ENCODE data around the gene UBXN7. TPM values are rescaled to one million over a fixed set of nuclear protein-coding genes. Genes with fewer than 3 reads are reported as not detected.

Gene UBXN7
- total and polyA plus RNA-seq, 2 experiments from 2014 or later: 13.9 to 40.2 TPM

DNA sequence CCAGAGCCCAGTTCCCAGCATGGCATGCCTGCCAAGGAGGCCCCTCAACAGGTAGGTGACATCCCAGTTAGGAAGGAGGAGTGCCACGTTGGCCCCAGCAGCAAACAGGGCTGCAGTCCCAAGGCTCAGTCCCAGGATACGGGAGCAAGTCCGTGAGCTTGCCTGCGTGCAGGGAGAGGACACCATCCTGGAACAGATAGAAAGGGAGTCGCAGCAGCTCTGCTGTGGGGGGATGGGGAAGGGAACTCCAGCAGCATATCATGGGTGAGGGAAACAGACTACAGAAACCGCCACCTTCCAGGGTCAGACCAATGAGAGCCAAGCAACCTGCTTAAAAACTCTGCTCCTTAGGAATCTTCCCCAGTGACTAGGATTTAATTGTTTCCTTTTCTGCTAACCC lies 104.8 kb downstream of the UBXN7 start:
- H3K9me3 ChIP-seq (ENCODE audit: low read depth): no peaks in the 10 kb centered on the region
- no peaks in the 10 kb centered on the region for H4K20me1 ChIP-seq (ENCODE audit: insufficient read depth)
- H3K4me2 ChIP-seq (ENCODE audit: unreplicated experiment): no peak overlapping the region
- H3K4me3 ChIP-seq: no peak overlapping the region; the same call in 1 of the 2 replicates
- H3K36me3 ChIP-seq (ENCODE audit: low read depth): no peaks in the 10 kb centered on the region
- H3K79me2 ChIP-seq (ENCODE audit: insufficient read depth): no peaks in the 10 kb centered on the region
- H3K4me1 ChIP-seq (ENCODE audit: insufficient read depth): peaks cover 6% of the 10 kb centered on the region; the same call in 1 of the 2 replicates
- H2AFZ ChIP-seq: 0 out of 2 replicates have a peak overlapping the region, but pooled peaks have one; percentile 36
- H3K27ac ChIP-seq: no peak overlapping the region
- no peaks in the 10 kb centered on the region for H3F3A ChIP-seq (ENCODE audit: insufficient read depth)
- in situ Hi-C loops (cut with MboI): no loop called here
- DNase-seq: peak; percentile 19
- H3K27me3 ChIP-seq (replicated peaks; ENCODE audit: insufficient read depth): no peaks in the 10 kb centered on the region
- TF ChIP-seq EZH2 (IDR thresholded peaks at IDR 0.05; ENCODE audit: insufficient read depth, poor library complexity, severe bottlenecking): no peak
- TF ChIP-seq EZH2phosphoT487 (IDR thresholded peaks at IDR 0.05; ENCODE audit: insufficient read depth, low read depth): no peak
- no peaks in the 10 kb centered on the region for H3K9me2 ChIP-seq (ENCODE audit: insufficient read depth)
- H3K9ac ChIP-seq: no peak overlapping the region
- WGBS, 2 experiments (ENCODE audit: low coverage in 1 of 2, low lambda C conversion rate in 2 of 2, missing lambda C conversion rate in 2 of 2): 18 to 26% methylated on average over 6 of the region's 6 CpGs

GRCh38 chr3:196326936-196327335 lies 105.3 kb downstream of the UBXN7 start:
- Histone ChIP-seq H3F3A (ENCODE audit: insufficient read depth) (no peaks in the 10 kb centered on the region), H2AFZ (0 out of 2 replicates have a peak overlapping the region, but pooled peaks have one; percentile 36), H3K27me3 (replicated peaks; ENCODE audit: insufficient read depth) (no peaks in the 10 kb centered on the region), H3K4me2 (ENCODE audit: unreplicated experiment) (no peak overlapping the region), H3K36me3 (ENCODE audit: low read depth) (no peaks in the 10 kb centered on the region), H3K4me1 (ENCODE audit: insufficient read depth) (peaks cover 6% of the 10 kb centered on the region; the same call in 1 of the 2 replicates), H3K79me2 (ENCODE audit: insufficient read depth) (no peaks in the 10 kb centered on the region), H3K9me2 (ENCODE audit: insufficient read depth) (no peaks in the 10 kb centered on the region), H3K27ac (no peak overlapping the region), H4K20me1 (ENCODE audit: insufficient read depth) (no peaks in the 10 kb centered on the region), H3K9me3 (ENCODE audit: low read depth) (no peaks in the 10 kb centered on the region), H3K4me3 (no peak overlapping the region), H3K9ac (no peak overlapping the region)
- in situ Hi-C loops (cut with MboI): no loop called here
- DNase-seq: no peak
- WGBS, 2 experiments (ENCODE audit: low coverage in 1 of 2, low lambda C conversion rate in 2 of 2, missing lambda C conversion rate in 2 of 2): 81 to 82% methylated on average over 9 of the region's 9 CpGs
- TF ChIP-seq EZH2 (IDR thresholded peaks at IDR 0.05; ENCODE audit: insufficient read depth, poor library complexity, severe bottlenecking) (no peak), EZH2phosphoT487 (IDR thresholded peaks at IDR 0.05; ENCODE audit: insufficient read depth, low read depth) (no peak)

- H3K9me2 ChIP-seq (ENCODE audit: insufficient read depth): no peaks in the 10 kb centered on the region
- no peak overlapping the region for H3K4me3 ChIP-seq
- no peaks in the 10 kb centered on the region for H3K79me2 ChIP-seq (ENCODE audit: insufficient read depth)
- in situ Hi-C loops (cut with MboI): no loop called here
- DNase-seq: peak; percentile 36
- no peaks in the 10 kb centered on the region for H3K9me3 ChIP-seq (ENCODE audit: low read depth)
- H3K4me1 ChIP-seq (ENCODE audit: insufficient read depth): peaks cover 6% of the 10 kb centered on the region; the same call in 1 of the 2 replicates
- WGBS, 2 experiments (ENCODE audit: low coverage in 1 of 2, low lambda C conversion rate in 2 of 2, missing lambda C conversion rate in 2 of 2): 51 to 57% methylated on average over 11 of the region's 11 CpGs
- no peak overlapping the region for H3K4me2 ChIP-seq (ENCODE audit: unreplicated experiment)
- no peaks in the 10 kb centered on the region for H3K36me3 ChIP-seq (ENCODE audit: low read depth)
- H2AFZ ChIP-seq: no peak overlapping the region
- TF ChIP-seq EZH2 (IDR thresholded peaks at IDR 0.05; ENCODE audit: insufficient read depth, poor library complexity, severe bottlenecking) (no peak), EZH2phosphoT487 (IDR thresholded peaks at IDR 0.05; ENCODE audit: insufficient read depth, low read depth) (no peak)
- no peaks in the 10 kb centered on the region for H3F3A ChIP-seq (ENCODE audit: insufficient read depth)
- no peaks in the 10 kb centered on the region for H3K27me3 ChIP-seq (replicated peaks; ENCODE audit: insufficient read depth)
- no peak overlapping the region for H3K9ac ChIP-seq
- no peaks in the 10 kb centered on the region for H4K20me1 ChIP-seq (ENCODE audit: insufficient read depth)
- no peak overlapping the region for H3K27ac ChIP-seq
Observed at GRCh38 chr3:196323691-196324090, 108.5 kb downstream of the UBXN7 start.

DNA sequence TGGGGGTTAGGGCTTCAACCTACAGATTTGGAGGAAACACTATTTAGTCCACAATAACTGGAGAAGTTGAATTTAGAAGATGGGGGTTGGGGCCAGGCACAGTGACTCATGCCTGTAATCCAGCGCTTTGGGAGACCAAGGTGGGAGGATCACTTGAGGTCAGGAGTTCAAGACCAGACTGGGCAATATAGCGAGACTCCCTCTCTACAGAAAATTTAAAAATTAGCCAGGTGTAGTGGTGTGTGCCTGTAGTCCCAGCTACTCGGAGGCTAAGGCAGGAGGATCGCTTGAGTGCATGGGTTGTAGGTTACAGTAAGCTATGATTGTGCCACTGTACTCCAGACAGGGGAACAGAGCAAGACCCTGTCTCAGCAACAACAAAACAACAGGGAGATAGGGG lies 109.2 kb downstream of the UBXN7 start:
- in situ Hi-C loops (cut with MboI): no loop called here
- DNase-seq: no peak
- Histone ChIP-seq H4K20me1 (ENCODE audit: insufficient read depth) (no peaks in the 10 kb centered on the region), H3K79me2 (ENCODE audit: insufficient read depth) (no peaks in the 10 kb centered on the region), H3F3A (ENCODE audit: insufficient read depth) (no peaks in the 10 kb centered on the region), H2AFZ (no peak overlapping the region), H3K9me2 (ENCODE audit: insufficient read depth) (no peaks in the 10 kb centered on the region), H3K4me2 (ENCODE audit: unreplicated experiment) (no peak overlapping the region), H3K9me3 (ENCODE audit: low read depth) (no peaks in the 10 kb centered on the region), H3K9ac (no peak overlapping the region), H3K4me1 (ENCODE audit: insufficient read depth) (peaks cover 6% of the 10 kb centered on the region; the same call in 1 of the 2 replicates), H3K27me3 (replicated peaks; ENCODE audit: insufficient read depth) (no peaks in the 10 kb centered on the region), H3K4me3 (no peak overlapping the region), H3K27ac (no peak overlapping the region), H3K36me3 (ENCODE audit: low read depth) (no peaks in the 10 kb centered on the region)
- TF ChIP-seq EZH2phosphoT487 (IDR thresholded peaks at IDR 0.05; ENCODE audit: insufficient read depth, low read depth) (no peak), EZH2 (IDR thresholded peaks at IDR 0.05; ENCODE audit: insufficient read depth, poor library complexity, severe bottlenecking) (no peak)
- 87 to 95% methylated on average over 4 of the region's 4 CpGs for WGBS, 2 experiments (ENCODE audit: low coverage in 1 of 2, low lambda C conversion rate in 2 of 2, missing lambda C conversion rate in 2 of 2)

Data from GM23248 (cell line).